CD4-positive, alpha-beta memory T cell (primary cell): ENCODE measurements around the gene PHF12. TPM values are rescaled to one million over a fixed set of nuclear protein-coding genes. Genes with fewer than 3 reads are reported as not detected.
"Not testable (repeated sequence)": the region's sequence is repeated elsewhere in the genome, so short reads cannot be mapped to it uniquely, and the experiment has no call there.

Source experiments
- CTCF ChIA-PET: fragments of 350-600 bp; sonication (Branson Sonifier 250); formaldehyde crosslinking; loops from one replicate; lab custom pipeline; 2021; ENCODE audit warnings: inconsistent platforms; ENCODE audit not compliant: partially characterized antibody; lab: Charles Lee
- POLR2A ChIA-PET: fragments of 350-600 bp; sonication (Branson Sonifier 250); formaldehyde crosslinking; loops from one replicate; lab custom pipeline; 2021; ENCODE audit not compliant: partially characterized antibody; lab: Charles Lee
- DNase-seq, 5 donors: peaks; one replicate each; pipeline versions ENCODE4 v3.0.0 to v3.0.0-alpha.2; 2020 to 2022; ENCODE audit warnings: mixed read lengths in 1 of 5
- H3K27ac ChIP-seq: one replicate; pipeline ENCODE4 v1.7.0; 2013; ENCODE audit warnings: low read depth, low read length
- H3K27me3 ChIP-seq: 2 replicates; pipeline ENCODE4 v1.7.0; 2013; ENCODE audit warnings: mild to moderate bottlenecking, low read length, moderate library complexity; ENCODE audit not compliant: insufficient read depth
- H3K36me3 ChIP-seq: 2 replicates; pipeline ENCODE4 v1.7.0; 2013; ENCODE audit warnings: mild to moderate bottlenecking, low read length, moderate library complexity; ENCODE audit not compliant: insufficient read depth
- H3K4me1 ChIP-seq: 2 replicates; pipeline ENCODE4 v1.7.0; 2013; ENCODE audit warnings: mild to moderate bottlenecking, low read length, moderate library complexity; ENCODE audit not compliant: insufficient read depth
- H3K4me3 ChIP-seq, 2 donors: one replicate each; pipeline ENCODE4 v1.7.0; 2013; ENCODE audit warnings: low read length in 2 of 2, mild to moderate bottlenecking in 1 of 2
- H3K9me3 ChIP-seq, 2 donors: one replicate each; pipeline ENCODE4 v1.7.0; 2013; ENCODE audit warnings: low read length in 2 of 2, control low read depth in 1 of 2; ENCODE audit not compliant: control insufficient read depth in 1 of 2
- H3K27ac Mint-ChIP-seq, 7 donors: one replicate each; pipeline ENCODE4 v1.8.0; 2020 to 2021; ENCODE audit warnings: mixed read lengths in 7 of 7, mild to moderate bottlenecking in 6 of 7, inconsistent platforms in 3 of 7, moderate library complexity in 3 of 7
- H3K27me3 Mint-ChIP-seq, 2 donors: one replicate each; pipeline ENCODE4 v1.8.0; 2020 to 2021; ENCODE audit warnings: mixed read lengths in 2 of 2
- H3K36me3 Mint-ChIP-seq, 2 donors: one replicate each; pipeline ENCODE4 v1.8.0; 2020 to 2021; ENCODE audit warnings: mixed read lengths in 2 of 2, inconsistent platforms in 1 of 2, mild to moderate bottlenecking in 1 of 2
- H3K4me1 Mint-ChIP-seq, 4 donors: one replicate each; pipeline ENCODE4 v1.8.0; 2020 to 2021; ENCODE audit warnings: mixed read lengths in 4 of 4, mild to moderate bottlenecking in 1 of 4
- H3K4me3 Mint-ChIP-seq, 8 donors: one replicate each; pipeline ENCODE4 v1.8.0; 2020 to 2021; ENCODE audit warnings: mixed read lengths in 8 of 8, mild to moderate bottlenecking in 7 of 8, moderate library complexity in 6 of 8, inconsistent platforms in 3 of 8
- H3K9me3 Mint-ChIP-seq, 8 donors: one replicate each; pipeline ENCODE4 v1.8.0; 2020 to 2021; ENCODE audit warnings: mixed read lengths in 8 of 8, mild to moderate bottlenecking in 5 of 8, inconsistent platforms in 3 of 8, moderate library complexity in 1 of 8
- intact Hi-C: fragments of 100-400 bp; cut with micrococcal nuclease; formaldehyde crosslinking; loops from one replicate; pipeline ENCODE4 v1.15.1; 2023
- polyA plus RNA-seq, 2 donors: library from polyadenylated mRNA; unstranded; fragments of 300-500 nt; fragmentation: Illumina TruSeq; gene quantifications; one replicate each; pipeline ENCODE4 v1.2.3, GENCODE V29; 2021
- total RNA-seq, 2 experiments: library from RNA; stranded (reverse); gene quantifications; one replicate each; pipeline ENCODE4 v1.2.3, GENCODE V29; 2021

Gene PHF12
- total and polyA plus RNA-seq, 4 experiments from 2014 or later, result 5.0 to 135 (median 68.7) TPM

DNA sequence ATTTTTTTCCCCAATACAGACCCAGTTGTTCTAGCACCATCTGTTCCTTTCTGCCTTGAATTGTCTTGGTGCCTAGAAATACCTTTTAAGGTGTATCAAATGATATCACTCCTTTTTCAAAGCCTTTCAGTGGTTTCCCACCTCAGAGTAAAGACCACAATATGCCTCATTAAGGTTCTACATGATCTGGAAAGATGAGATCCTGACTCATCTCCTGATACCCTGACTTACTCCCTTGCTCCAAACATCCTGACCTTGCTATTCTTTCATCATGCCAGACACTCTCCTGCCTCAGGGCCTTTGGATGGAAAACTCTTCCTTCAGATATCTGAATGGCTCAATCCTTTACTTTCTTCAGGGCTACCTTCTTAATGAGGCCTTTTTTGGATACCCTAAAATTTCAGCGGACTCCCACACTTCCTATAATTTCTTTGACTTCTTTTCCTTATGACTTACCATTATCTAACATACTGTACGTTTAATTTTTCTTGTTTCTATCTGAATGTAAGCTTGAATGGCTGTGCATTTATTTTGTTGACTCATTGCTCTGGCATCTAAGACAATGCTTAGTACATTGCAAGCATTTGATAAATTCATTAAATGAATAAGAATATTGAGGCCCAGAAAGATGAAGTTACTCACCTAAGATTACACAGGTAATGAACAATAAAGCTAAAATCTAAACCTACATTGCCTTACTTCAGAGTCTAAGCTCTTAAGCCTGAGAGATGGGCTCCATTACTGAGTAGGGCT, 73.0 kb downstream of the PHF12 start:
- CTCF ChIA-PET, result interaction anchor here (1.1 to 1.7 kb wide), 2 partner anchors 114 to 152 kb away, joined by 3 to 4 read pairs; partner anchors contain the start of gene TLCD1
- intact Hi-C loops, result no loop called here
- H3K9me3 Mint-ChIP-seq, result peaks cover 0 to 2% (median 0%) of the 10 kb centered on the region in 8 donors
- no peak for DNase-seq
- Histone ChIP-seq H3K4me1 (no peaks in the 10 kb centered on the region), H3K27me3 (no peaks in the 10 kb centered on the region), H3K4me3 (no peak overlapping the region), H3K9me3 (no peaks in the 10 kb centered on the region), H3K27ac (no peak overlapping the region), H3K36me3 (peaks cover 48% of the 10 kb centered on the region)
- POLR2A ChIA-PET, result interaction anchor here (0.5 to 2.6 kb wide), 3 partner anchors 19 to 403 kb away, joined by 3 to 11 read pairs (median 4); partner anchors contain the start of genes FAM222B and FLOT2
- H3K27me3 Mint-ChIP-seq, result no peaks in the 10 kb centered on the region
- peaks cover 0 to 3% (median under 1%) of the 10 kb centered on the region in 4 donors for H3K4me1 Mint-ChIP-seq
- H3K36me3 Mint-ChIP-seq, result peaks cover 43 to 53% of the 10 kb centered on the region in 2 donors
- peak overlapping the region in 2 of 7 donors; percentile 48 to 63 for H3K27ac Mint-ChIP-seq
- no peak overlapping the region for H3K4me3 Mint-ChIP-seq

DNA sequence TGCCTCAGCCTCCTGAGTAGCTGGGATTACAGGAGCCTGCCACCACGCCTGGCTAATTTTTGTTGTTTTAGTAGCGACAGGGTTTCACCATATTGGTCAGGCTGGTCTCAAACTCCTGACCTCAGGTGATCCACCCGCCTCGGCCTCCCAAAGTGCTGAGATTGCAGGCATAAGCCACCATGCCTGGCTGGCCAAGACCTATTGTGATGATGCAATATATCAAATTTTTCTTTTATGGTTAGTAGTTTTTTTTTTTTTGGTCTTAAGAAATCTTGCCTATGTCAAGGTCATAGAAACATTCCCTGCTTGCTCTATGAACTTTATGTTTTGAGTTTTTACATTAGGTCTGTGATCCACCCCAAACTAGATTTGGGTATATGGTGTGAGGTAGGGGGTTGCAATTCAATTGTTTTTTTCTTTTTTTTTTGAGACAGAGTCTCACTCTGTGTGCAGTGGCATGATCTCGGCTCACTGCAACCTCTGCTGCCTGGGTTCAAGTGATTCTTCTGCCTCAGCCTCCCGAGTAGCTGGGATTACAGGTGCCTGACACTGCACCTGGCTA, 74.1 kb downstream of the PHF12 start:
- H3K9me3 Mint-ChIP-seq, H3K4me3 Mint-ChIP-seq, H3K27ac Mint-ChIP-seq, H3K27me3 Mint-ChIP-seq, CTCF ChIA-PET, DNase-seq, H3K27ac ChIP-seq, H3K4me1 Mint-ChIP-seq, H3K4me3 ChIP-seq, H3K27me3 ChIP-seq, H3K4me1 ChIP-seq, H3K9me3 ChIP-seq: not testable (repeated sequence)
- peaks cover 37% of the 10 kb centered on the region for H3K36me3 ChIP-seq
- POLR2A ChIA-PET, result interaction anchor here (0.6 to 1.3 kb wide), 3 partner anchors 20 to 1838 kb away, joined by 3 to 8 read pairs (median 3); partner anchors contain the start of genes FAM222B and FLOT2
- intact Hi-C loops, result loop anchor here (2.0 kb wide), 1 partner anchor 20 kb away; the partner anchor contains the start of gene FLOT2
- H3K36me3 Mint-ChIP-seq, result peaks cover 35 to 42% of the 10 kb centered on the region in 2 donors

DNA sequence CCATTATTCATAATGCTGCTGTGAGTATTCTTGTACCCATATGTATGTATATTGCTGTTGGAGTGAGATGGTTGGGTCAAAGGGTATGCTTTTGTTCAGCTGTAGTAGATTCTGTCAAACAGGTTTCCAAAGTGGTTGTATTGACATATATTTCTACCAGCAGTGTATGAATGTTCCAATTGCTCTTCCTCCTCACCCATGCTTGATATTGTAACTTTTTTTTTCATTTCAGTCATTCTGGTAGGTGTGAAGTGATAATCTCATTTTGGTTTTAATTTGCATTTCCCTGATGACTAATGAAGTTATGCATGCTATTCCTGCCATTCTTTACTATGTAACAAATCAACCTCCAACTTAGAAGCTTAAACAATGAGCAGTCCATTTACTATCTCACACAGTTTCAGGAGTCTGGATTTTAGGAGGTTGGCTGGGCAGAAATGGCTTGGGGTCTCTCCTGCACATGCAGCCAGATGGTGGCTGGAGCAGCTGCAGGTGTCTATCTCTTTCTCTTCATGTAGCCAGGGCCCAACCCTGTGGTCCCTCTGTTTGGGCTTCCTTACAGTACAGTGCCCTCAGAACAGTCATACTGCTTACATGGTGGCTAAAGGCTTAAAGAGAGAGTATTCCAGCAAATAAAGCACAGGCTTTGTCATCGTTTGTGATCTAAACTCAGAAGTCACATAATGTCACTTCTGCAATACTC, 75.3 kb downstream of the PHF12 start:
- Histone ChIP-seq H3K9me3 (no peaks in the 10 kb centered on the region), H3K36me3 (peaks cover 24% of the 10 kb centered on the region), H3K4me3 (no peak overlapping the region), H3K27me3 (no peaks in the 10 kb centered on the region), H3K4me1 (peaks cover 12% of the 10 kb centered on the region), H3K27ac (no peak overlapping the region)
- POLR2A ChIA-PET, result interaction anchor here (1.3 kb wide), 1 partner anchor 21 kb away, joined by 8 read pairs; the partner anchor contains the start of gene FLOT2
- DNase-seq, result no peak
- Mint-ChIP-seq H3K27ac (peak overlapping the region in 1 of 7 donors; percentile 3), H3K27me3 (no peaks in the 10 kb centered on the region), H3K4me3 (no peak overlapping the region), H3K36me3 (peaks cover 22 to 31% of the 10 kb centered on the region in 2 donors), H3K4me1 (peaks cover 4 to 14% (median 9%) of the 10 kb centered on the region in 4 donors), H3K9me3 (peaks cover 0 to 2% (median 0%) of the 10 kb centered on the region in 8 donors)
- intact Hi-C loops, result loop anchor here (2.0 kb wide), 1 partner anchor 21 kb away; the partner anchor contains the start of gene FLOT2
- CTCF ChIA-PET, result no interaction called here

DNA sequence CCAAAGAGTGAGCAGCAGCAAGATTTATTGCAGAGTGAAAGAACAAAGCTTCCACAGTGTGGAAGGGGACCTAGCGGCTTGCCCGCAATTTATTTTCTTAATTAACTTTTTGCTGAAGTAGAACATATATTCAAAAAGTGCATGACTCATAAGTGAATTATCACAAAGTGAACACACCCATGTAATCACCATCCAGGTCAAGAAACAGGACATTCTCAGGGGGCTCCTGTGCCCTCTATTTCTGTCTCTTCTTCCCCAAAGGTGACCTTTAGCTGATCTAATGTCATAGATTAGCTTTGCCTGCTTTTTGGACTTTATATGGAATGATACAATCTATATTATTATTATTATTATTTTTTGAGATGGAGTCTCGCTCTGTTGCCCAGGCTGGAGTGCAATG, 76.6 kb downstream of the PHF12 start:
- Mint-ChIP-seq H3K27me3 (no peaks in the 10 kb centered on the region), H3K4me1 (peaks cover 5 to 16% (median 11%) of the 10 kb centered on the region in 4 donors), H3K4me3 (no peak overlapping the region), H3K36me3 (peaks cover 13 to 19% of the 10 kb centered on the region in 2 donors), H3K27ac (no peak overlapping the region), H3K9me3 (peaks cover 0 to 2% (median 0%) of the 10 kb centered on the region in 8 donors)
- POLR2A ChIA-PET, result interaction anchor here (0.6 kb wide), 1 partner anchor 50 kb away, joined by 3 read pairs; no protein-coding TSS in a partner anchor
- Histone ChIP-seq H3K27me3 (no peaks in the 10 kb centered on the region), H3K27ac (no peak overlapping the region), H3K4me3 (no peak overlapping the region), H3K9me3 (no peaks in the 10 kb centered on the region), H3K4me1 (peaks cover 16% of the 10 kb centered on the region), H3K36me3 (peaks cover 12% of the 10 kb centered on the region)
- intact Hi-C loops, result no loop called here
- CTCF ChIA-PET, result interaction anchor here (1.2 kb wide), 1 partner anchor 22 kb away, joined by 3 read pairs; no protein-coding TSS in a partner anchor
- no peak for DNase-seq

DNA sequence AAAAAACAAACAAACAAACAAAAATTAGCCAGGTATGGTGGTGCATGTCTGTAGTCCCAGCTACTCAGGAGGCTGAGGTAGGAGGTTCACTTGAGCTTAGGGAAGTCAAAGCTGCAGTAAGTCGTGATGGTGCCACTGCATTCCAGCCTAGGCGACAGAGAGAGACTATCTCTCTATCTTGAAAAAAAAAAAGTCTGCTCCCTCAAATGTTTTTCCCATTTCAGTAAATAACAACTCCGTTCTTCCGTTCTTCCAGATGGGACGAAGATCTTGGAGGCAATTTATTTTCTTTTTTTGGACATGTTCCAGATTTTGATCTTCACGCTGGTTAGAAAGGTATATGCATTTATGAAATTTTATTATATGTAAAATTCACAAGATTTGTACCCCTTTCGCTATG, 77.5 kb downstream of the PHF12 start:
- Mint-ChIP-seq H3K36me3 (peaks cover 7 to 11% of the 10 kb centered on the region in 2 donors), H3K27ac (no peak overlapping the region), H3K9me3 (peaks cover 0 to 2% (median 0%) of the 10 kb centered on the region in 8 donors), H3K4me1 (peaks cover 5 to 16% (median 11%) of the 10 kb centered on the region in 4 donors), H3K27me3 (no peaks in the 10 kb centered on the region), H3K4me3 (no peak overlapping the region)
- Histone ChIP-seq H3K27me3 (no peaks in the 10 kb centered on the region), H3K9me3 (no peaks in the 10 kb centered on the region), H3K4me3 (no peak overlapping the region), H3K27ac (no peak overlapping the region), H3K4me1 (peaks cover 16% of the 10 kb centered on the region), H3K36me3 (peaks cover 3% of the 10 kb centered on the region)
- ChIA-PET CTCF (interaction anchor here (1.2 kb wide), 1 partner anchor 23 kb away, joined by 3 read pairs; no protein-coding TSS in a partner anchor), POLR2A (no interaction called here)
- intact Hi-C loops, result no loop called here
- DNase-seq, result no peak

DNA sequence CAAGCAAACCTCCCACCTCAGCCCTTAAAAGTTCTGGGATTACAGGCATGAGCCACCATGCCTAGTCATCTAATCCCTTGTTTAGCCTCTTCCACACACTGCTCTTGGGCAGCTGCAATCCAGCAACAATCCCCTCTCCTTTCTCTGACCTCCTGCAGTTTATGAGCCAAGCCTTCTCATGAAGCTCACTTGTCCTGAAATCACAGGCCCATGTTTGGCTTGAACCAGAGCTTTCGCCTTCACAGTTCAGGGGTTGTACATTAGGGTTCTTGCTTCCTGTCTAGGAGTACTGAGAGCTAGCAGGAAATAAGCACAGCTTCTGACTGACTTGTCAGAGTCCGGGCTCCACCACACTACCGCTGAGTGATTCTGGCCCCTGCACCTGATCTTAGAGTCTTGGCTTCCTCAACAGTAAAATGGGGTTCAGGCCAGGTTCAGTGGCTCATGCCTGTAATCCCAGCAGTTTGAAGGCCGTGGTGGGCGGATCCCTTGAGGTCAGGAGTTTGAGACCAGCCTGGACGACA, 80.2 kb downstream of the PHF12 start:
- Mint-ChIP-seq H3K4me1 (peaks cover 5 to 16% (median 11%) of the 10 kb centered on the region in 4 donors), H3K36me3 (no peaks in the 10 kb centered on the region), H3K4me3 (peak overlapping the region in 6 of 8 donors; percentile 21 to 71 (median 63)), H3K27me3 (no peaks in the 10 kb centered on the region), H3K9me3 (no peaks in the 10 kb centered on the region), H3K27ac (peak overlapping the region; percentile 33 to 99 (median 94))
- DNase-seq, result peak in 4 of 5 donors; percentile 23 to 40 (median 38)
- no peak overlapping the region for H3K4me3 ChIP-seq
- H3K9me3 ChIP-seq, result no peaks in the 10 kb centered on the region
- ChIA-PET CTCF (interaction anchor here (1.0 to 1.8 kb wide), 7 partner anchors 11 to 107 kb away, joined by 3 to 10 read pairs (median 3); no protein-coding TSS in a partner anchor), POLR2A (interaction anchor here (1.0 to 2.5 kb wide), 7 partner anchors 12 to 32 kb away, joined by 3 to 27 read pairs (median 5); partner anchors contain the start of genes DHRS13 and FLOT2)
- intact Hi-C loops, result no loop called here
- no peaks in the 10 kb centered on the region for H3K27me3 ChIP-seq
- H3K4me1 ChIP-seq, result peaks cover 16% of the 10 kb centered on the region
- peak overlapping the region; percentile 22 for H3K27ac ChIP-seq
- H3K36me3 ChIP-seq, result no peaks in the 10 kb centered on the region
